Hypothalamus (tissue), 51 donors: ENCODE data around the gene NDUFV1.
"Not testable (repeated sequence)": the region's sequence is repeated elsewhere in the genome, so short reads cannot be mapped to it uniquely, and the experiment has no call there.

ENCODE experiments used
- DNase-seq, 51 donors: peaks; one replicate each; lab custom pipeline; 2025; lab: John Stamatoyannopoulos, UW

Gene NDUFV1

DNA sequence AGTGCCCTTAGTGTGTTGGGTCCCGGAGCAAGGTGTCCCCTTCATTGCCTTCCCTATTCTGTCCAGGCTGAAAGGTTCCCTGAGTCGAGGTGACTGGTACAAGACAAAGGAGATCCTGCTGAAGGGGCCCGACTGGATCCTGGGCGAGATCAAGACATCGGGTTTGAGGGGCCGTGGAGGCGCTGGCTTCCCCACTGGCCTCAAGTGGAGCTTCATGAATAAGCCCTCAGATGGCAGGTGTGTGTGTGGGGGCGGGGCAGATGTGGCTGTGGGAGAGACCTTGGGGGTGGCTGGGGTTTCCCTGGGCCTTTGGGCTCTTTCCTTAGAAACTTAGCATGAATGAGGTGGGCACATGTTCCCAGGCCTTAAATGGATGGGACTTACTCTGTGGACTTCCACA is 1.8 kb downstream of the NDUFV1 start:
- DNase-seq: no peak

- DNase-seq: no peak
Measured at GRCh38 chr11:67609316-67609715, 2.6 kb downstream of the NDUFV1 start.

DNA sequence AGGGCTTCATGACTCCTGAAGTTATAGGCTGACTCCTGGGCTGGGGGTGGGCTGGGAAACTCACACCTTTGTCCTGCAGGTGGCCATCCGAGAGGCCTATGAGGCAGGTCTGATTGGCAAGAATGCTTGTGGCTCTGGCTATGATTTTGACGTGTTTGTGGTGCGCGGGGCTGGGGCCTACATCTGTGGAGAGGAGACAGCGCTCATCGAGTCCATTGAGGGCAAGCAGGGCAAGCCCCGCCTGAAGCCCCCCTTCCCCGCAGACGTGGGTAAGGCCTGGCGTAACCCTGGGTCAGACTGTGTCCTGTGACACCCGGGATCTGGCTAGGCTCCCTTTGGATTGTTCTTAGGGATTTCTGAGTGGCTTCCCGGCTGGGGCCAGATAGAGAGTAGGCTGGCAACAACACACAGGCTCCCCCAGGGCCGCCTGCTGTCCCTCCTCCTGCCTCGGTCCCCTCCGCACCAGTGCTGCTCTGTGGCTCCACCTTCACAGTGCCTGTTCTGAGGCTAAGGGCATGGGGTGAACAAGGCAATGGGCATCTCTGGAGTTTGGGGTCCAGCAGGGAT is 3.6 kb downstream of the NDUFV1 start:
- DNase-seq: no peak

- DNase-seq: no peak
Measured at GRCh38 chr11:67611165-67611564, 4.4 kb downstream of the NDUFV1 start.

DNA sequence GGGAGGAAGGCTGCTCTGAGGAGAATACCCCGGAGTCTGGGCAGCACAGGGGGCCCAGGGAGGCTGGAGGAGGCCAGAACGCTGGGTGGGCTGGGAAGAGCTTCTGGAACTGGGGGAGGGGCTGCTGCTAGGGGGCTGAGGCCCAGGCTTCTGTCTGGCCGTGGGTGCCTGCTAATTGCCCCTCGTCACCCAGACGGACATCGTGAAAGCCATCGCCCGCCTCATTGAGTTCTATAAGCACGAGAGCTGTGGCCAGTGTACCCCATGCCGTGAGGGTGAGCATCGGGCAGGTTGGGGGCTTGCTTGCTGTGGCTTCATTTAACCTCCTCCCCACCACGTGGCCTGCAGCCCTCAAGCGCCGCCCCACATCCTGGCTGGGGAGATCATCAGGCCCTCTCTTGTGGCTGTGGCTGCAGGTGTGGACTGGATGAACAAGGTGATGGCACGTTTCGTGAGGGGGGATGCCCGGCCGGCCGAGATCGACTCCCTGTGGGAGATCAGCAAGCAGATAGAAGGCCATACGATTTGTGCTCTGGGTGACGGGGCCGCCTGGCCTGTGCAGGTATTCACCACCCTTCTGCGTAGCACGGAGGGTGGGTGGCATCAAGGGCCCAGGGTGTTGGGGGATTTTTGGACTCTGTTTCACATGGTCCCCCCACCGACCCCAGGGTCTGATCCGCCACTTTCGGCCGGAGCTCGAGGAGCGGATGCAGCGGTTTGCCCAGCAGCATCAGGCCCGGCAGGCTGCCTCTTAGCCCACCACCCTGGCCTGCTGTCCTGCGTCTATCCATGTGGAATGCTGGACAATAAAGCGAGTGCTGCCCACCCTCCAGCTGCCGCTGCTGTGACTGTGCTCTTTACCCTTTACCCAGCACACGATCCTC is 5.2 kb downstream of the NDUFV1 start:
- no peak for DNase-seq

DNA sequence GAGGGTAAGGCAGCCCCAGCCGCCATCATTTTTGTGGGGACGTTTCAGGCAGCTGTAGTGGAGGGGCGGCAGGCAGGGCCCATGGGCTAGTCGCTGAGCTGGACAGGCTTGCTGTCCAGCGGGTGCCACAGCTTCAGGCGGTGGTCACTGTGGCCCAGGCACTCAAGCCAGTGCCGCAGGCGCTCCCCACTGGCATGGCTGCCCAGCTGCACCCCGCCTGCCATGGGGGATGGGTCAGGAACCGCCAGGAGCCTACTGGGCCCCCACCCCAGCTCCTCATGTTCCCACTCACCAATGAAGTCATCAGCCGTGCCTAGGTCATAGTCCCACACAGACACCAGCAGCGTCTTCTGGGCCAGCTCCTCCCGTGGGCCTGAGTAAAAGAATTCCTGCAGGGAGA is 6.0 kb downstream of the NDUFV1 start:
- no peak for DNase-seq

- DNase-seq: no peak
Measured at GRCh38 chr11:67613313-67613959, 6.7 kb downstream of the NDUFV1 start.

- peak in 10 of 51 donors; percentile 18 to 41 (median 34) for DNase-seq
Measured at GRCh38 chr11:67613960-67614715, 7.4 kb downstream of the NDUFV1 start.

DNA sequence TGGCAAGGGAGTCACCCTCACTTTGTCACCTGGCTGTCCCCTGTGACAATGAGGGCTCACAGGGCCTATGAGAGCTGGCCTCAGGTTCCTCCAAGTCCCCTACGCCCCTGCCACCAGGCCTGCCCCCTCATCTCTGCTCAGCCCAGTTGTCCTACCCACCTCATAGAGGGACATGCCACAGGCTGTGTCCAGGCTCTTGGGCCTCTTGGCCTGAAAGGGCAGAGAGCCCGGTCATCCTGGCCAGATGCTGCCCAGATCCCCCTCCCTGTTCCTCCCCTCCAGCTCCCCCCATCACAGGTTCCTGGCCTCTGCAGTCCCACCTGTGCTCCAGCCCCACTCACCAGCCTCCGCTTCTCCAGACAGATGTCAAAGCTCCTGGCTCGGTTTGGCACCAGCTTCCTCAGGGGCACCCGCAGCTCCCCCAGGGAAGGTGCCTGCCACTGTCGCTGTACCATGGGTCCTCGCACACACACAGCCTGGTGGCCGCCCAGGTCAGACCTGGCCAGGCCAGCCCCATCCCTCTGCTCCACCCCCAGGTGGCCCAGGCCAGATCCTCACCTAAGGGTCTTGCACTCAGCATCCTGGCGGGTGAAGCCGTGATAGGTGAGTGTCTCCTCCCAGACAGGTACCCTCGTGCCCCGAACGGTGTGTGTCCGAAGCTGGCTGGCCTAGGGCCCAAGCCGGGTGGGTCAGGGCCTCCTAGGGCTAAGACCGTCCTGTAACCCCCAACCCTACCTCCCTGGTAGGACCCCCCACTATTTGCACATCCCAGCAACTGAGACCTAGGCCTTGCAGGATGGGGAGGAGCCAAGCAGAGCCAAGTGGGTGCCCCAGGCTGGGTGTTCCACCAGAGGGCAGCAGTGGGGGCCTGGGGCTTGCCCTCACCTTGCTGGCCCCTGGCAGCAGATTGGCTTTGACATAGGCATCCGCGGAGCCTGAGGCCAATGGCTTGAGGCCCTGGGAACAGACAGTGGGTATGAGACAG is 8.3 kb downstream of the NDUFV1 start:
- DNase-seq: no peak

- no peak for DNase-seq
Measured at GRCh38 chr11:67615728-67616430, 9.1 kb downstream of the NDUFV1 start.

GRCh38 chr11:67616431-67617242 is 9.9 kb downstream of the NDUFV1 start:
- no peak for DNase-seq

- no peak for DNase-seq
Measured at GRCh38 chr11:67617243-67617953, 10.7 kb downstream of the NDUFV1 start.

- not testable (repeated sequence) for DNase-seq
Measured at GRCh38 chr11:67618901-67619659, 12.3 kb downstream of the NDUFV1 start.

DNA sequence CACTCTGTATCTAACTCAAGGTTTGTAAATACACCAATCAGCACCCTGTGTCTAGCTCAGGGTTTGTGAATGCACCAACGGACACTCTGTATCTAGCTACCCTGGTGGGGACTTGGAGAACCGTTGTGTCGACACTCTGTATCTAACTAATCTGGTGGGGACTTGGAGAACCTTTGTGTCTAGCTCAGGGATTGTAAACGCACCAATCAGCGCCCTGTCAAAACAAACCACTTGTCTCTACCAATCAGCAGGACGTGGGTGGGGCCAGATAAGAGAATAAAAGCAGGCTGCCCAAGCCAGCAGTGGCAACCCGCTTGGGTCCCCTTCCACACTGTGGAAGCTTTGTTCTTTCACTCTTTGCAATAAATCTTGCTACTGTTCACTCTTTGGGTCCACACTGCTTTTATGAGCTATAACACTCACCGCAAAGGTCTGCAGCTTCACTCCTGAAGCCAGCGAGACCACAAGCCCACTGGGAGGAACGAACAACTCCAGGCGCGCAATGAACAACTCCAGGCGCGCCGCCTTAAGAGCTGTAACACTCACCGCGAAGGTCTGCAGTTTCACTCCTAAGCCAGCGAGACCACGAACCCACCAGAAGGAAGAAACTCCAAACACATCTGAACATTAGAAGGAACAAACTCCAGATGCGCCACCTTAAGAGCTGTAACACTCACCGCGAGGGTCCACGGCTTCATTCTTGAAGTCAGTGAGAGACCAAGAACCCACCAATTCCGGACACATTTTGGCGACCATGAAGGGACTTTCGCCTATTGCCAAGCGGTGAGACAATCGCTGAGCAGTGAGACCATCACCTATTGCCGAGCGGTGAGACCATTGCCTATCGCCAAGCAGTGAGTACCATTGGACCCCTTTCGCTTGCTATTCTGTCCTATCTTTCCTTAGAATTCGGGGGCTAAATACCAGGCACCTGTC is 13.2 kb downstream of the NDUFV1 start:
- DNase-seq: not testable (repeated sequence)

DNA sequence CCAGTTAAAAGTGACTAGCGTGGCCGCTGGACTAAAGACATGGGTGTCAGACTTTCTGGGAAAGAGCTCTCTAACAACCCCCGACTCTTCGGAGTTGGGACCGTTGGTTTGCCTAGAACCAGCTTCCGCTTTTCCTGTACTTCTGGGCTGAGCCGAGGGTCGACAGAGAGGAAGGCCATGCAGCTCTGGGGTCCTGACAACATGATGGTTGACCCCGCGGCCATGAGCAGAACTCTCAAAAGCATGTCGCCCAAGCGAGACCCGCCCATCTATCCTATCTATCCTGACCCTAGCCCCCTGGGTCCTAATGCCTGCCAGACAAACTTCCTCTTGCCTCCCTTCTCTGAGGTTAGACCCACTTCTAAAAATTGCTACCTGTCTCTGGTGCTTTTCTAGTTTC is 13.9 kb downstream of the NDUFV1 start:
- not testable (repeated sequence) for DNase-seq

- DNase-seq: not testable (repeated sequence)
Measured at GRCh38 chr11:67621928-67622327, 15.2 kb downstream of the NDUFV1 start.
